Bronchial epithelial cell (primary cell): ENCODE data around the gene ACKR2. TPM values are rescaled to one million over a fixed set of nuclear protein-coding genes. Genes with fewer than 3 reads are reported as not detected.
"Not testable (repeated sequence)": the region's sequence is repeated elsewhere in the genome, so short reads cannot be mapped to it uniquely, and the experiment has no call there.

Experiments
- DNase-seq: peaks from one replicate; pipeline ENCODE4 v3.0.0-alpha.2; 2010; ENCODE audit warnings: low read depth
- FAIRE-seq: peaks from 2 replicates; lab custom pipeline; 2011; peaks lifted over from hg19 to GRCh38; lab: Jason Lieb, UNC
- H3K27me3 ChIP-seq: 2 replicates; pipeline ENCODE4 v1.5.1; 2011; ENCODE audit warnings: low read length; ENCODE audit not compliant: control insufficient read depth, insufficient read depth
- H3K36me3 ChIP-seq: 2 replicates; pipeline ENCODE4 v1.5.1; 2011; ENCODE audit warnings: low read length; ENCODE audit not compliant: control insufficient read depth, insufficient read depth
- H3K4me3 ChIP-seq: 2 replicates; pipeline ENCODE4 v1.5.1; 2011; ENCODE audit warnings: mild to moderate bottlenecking, low read depth, low read length, control low read depth
- total RNA-seq: library from RNA; depleted of rRNA; stranded (reverse); fragments of >200 nt; gene quantifications from 2 replicates; pipeline ENCODE4 v1.2.1, GENCODE V29; 2014
- TF ChIP-seq, protein P1 (sequence below): IDR thresholded peaks from 2 replicates; pipeline ENCODE4 v1.5.1; 2011; ENCODE audit warnings: mild to moderate bottlenecking, moderate library complexity, low read length, control low read depth, inconsistent platforms; ENCODE audit not compliant: insufficient read depth, severe bottlenecking

Gene ACKR2
- total RNA-seq, 1 donor from 2014 or later, result 1.3 TPM

GRCh38 chr3:42807929-42808328, 1.3 kb upstream of the ACKR2 start:
- TF ChIP-seq, protein P1, sequence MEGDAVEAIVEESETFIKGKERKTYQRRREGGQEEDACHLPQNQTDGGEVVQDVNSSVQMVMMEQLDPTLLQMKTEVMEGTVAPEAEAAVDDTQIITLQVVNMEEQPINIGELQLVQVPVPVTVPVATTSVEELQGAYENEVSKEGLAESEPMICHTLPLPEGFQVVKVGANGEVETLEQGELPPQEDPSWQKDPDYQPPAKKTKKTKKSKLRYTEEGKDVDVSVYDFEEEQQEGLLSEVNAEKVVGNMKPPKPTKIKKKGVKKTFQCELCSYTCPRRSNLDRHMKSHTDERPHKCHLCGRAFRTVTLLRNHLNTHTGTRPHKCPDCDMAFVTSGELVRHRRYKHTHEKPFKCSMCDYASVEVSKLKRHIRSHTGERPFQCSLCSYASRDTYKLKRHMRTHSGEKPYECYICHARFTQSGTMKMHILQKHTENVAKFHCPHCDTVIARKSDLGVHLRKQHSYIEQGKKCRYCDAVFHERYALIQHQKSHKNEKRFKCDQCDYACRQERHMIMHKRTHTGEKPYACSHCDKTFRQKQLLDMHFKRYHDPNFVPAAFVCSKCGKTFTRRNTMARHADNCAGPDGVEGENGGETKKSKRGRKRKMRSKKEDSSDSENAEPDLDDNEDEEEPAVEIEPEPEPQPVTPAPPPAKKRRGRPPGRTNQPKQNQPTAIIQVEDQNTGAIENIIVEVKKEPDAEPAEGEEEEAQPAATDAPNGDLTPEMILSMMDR, result no peak
- no peak for FAIRE-seq
- no peaks in the 10 kb centered on the region for H3K36me3 ChIP-seq
- DNase-seq, result peak; percentile 65
- no peak overlapping the region for H3K4me3 ChIP-seq
- H3K27me3 ChIP-seq, result no peaks in the 10 kb centered on the region

GRCh38 chr3:42810706-42811105, 1.5 kb downstream of the ACKR2 start:
- not testable (repeated sequence) for FAIRE-seq, DNase-seq, H3K4me3 ChIP-seq

GRCh38 chr3:42811118-42811883, 2.1 kb downstream of the ACKR2 start:
- not testable (repeated sequence) for H3K27me3 ChIP-seq, FAIRE-seq, DNase-seq, H3K36me3 ChIP-seq, H3K4me3 ChIP-seq

More at GRCh38 chr3:42810706-42811105, 1.5 kb downstream of the ACKR2 start:
- H3K36me3 ChIP-seq, H3K27me3 ChIP-seq: not testable (repeated sequence)

- no peaks in the 10 kb centered on the region for H3K27me3 ChIP-seq
- TF ChIP-seq, protein P1, result no peak
- H3K4me3 ChIP-seq, result no peak overlapping the region
- DNase-seq (no peak), FAIRE-seq (no peak)
- H3K36me3 ChIP-seq, result no peaks in the 10 kb centered on the region
Measured at GRCh38 chr3:42814246-42814645, 5.0 kb downstream of the ACKR2 start.

DNA sequence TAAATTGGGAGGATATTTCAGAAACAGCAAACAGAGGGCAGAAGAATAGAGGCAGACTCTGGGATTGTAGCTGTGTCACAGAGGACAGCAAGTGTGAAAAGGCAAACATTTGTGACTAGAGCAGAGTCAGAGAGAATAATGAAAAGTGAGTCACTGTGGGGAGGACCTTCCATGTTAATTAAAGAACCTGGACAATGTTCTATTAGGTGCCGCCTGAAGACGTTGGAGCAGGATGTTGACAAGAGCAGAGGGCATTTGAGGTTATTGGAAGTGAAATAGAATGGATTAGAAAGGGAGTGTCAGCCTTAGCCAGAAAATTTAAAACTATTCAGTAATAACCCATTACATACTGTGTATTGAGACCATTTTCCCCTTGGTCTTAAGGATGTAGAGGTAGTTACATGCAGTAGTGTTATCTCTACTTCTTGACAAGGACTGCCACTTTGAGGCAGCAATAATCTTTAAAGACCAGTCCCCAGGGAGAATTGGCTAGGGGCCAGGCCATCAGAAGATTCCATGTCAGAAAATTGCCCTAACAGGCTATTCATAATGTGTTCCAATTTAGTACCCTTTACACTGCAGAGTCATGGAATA, 5.8 kb downstream of the ACKR2 start:
- FAIRE-seq (no peak), DNase-seq (peak; percentile 71)
- no peaks in the 10 kb centered on the region for H3K36me3 ChIP-seq
- TF ChIP-seq, protein P1, result no peak
- no peaks in the 10 kb centered on the region for H3K27me3 ChIP-seq
- no peak overlapping the region for H3K4me3 ChIP-seq

DNA sequence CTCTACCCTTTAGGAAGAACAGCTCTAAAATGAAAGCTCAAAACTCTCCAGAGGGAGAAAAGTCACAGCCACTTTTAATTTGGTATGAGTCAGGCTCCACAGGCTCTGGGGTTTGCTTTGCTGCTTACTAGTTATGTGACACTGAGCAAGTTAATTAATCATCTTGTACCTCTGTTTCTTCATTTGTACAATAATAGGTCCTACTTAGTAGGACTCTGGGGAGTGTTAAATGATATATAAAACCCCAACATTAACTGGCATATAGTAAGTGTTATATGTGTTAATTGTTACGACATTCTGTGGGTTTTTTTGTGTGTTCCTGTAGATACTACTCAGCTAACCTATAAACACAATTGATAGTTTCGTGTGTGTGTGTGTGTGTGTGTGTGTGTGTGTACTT, 6.6 kb downstream of the ACKR2 start:
- FAIRE-seq (no peak), DNase-seq (peak; percentile 46)
- Histone ChIP-seq H3K4me3 (no peak overlapping the region), H3K36me3 (no peaks in the 10 kb centered on the region), H3K27me3 (no peaks in the 10 kb centered on the region)
- TF ChIP-seq, protein P1, result no peak
